Peyer's patch (tissue), 4 donors: Measurements from ENCODE around the gene LRRC1. TPM values are rescaled to one million over a fixed set of nuclear protein-coding genes. Genes with fewer than 3 reads are reported as not detected.

Source experiments
- DNase-seq, 3 donors: peaks; one replicate each; pipeline ENCODE4 v3.0.0-alpha.2; 2017 to 2019
- H3K27ac ChIP-seq, 4 donors: fragments of 200-600 bp; sonication (generic); one replicate each; pipeline ENCODE4 v1.5.1; 2016 to 2019
- H3K27me3 ChIP-seq, 2 donors: fragments of 200-600 bp; sonication (generic); one replicate each; pipeline ENCODE4 v1.5.1; 2019
- H3K36me3 ChIP-seq, 3 donors: fragments of 200-600 bp; sonication (generic); one replicate each; pipeline ENCODE4 v1.5.1; 2016 to 2019
- H3K4me1 ChIP-seq, 4 donors: fragments of 200-600 bp; sonication (generic); one replicate each; pipeline ENCODE4 v1.5.1; 2016 to 2019
- H3K4me3 ChIP-seq, 4 donors: fragments of 200-600 bp; sonication (generic); 1 replicate in 3 of 4; 2 replicates in 1 of 4; pipeline ENCODE4 v1.5.1; 2016 to 2019; ENCODE audit warnings: mild to moderate bottlenecking in 1 of 4
- H3K9me3 ChIP-seq, 4 donors: fragments of 200-600 bp; sonication (generic); one replicate each; pipeline ENCODE4 v1.5.1; 2016 to 2019; ENCODE audit warnings: mild to moderate bottlenecking in 1 of 4
- POLR2A ChIP-seq, 2 donors: fragments of 450-650 bp; IDR thresholded peaks; one replicate each; pipeline ENCODE4 v1.5.1; 2017; ENCODE audit warnings: antibody characterized with exemption in 2 of 2, mild to moderate bottlenecking in 2 of 2, moderate library complexity in 2 of 2
- total RNA-seq, 4 donors: library from RNA; depleted of rRNA; stranded (reverse); fragments of >200 nt; gene quantifications; one replicate each; pipeline ENCODE4 v1.1.0, GENCODE V29; 2016
- TF ChIP-seq, protein P1 (sequence below), 6 experiments: fragments of 450-650 bp in 4 of 6; fragments of 200-600 bp in 2 of 6; sonication (generic) in 1 of 6; IDR thresholded peaks; one replicate each; pipeline ENCODE4 v1.5.1; 2017 to 2019; ENCODE audit warnings: antibody characterized with exemption in 6 of 6, mild to moderate bottlenecking in 3 of 6, moderate library complexity in 1 of 6

The LRRC1 gene
- total RNA-seq, 4 donors from 2014 or later = 37.1 to 63.6 (median 49.8) TPM

DNA sequence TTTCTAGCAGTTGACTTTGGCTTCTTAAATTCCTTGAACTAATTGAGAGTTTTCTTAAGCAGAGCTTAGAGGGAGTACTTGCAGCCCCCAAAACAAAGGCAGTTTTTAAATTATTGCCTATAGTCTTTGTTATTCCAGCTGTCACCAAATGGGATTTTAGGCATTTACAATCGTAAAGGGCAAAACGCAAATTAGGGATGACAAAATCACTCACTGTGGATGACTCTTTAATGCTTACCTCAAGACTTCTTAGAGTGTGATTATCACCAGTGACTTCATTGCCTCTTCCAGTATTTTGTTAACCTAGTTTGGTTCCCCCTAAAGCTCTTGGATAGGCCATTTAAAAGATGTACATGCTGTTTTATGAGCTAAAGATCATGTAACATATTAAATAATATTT, 126.8 kb downstream of the LRRC1 start:
- Histone ChIP-seq H3K27ac (no peak overlapping the region), H3K27me3 (no peaks in the 10 kb centered on the region), H3K4me3 (no peak overlapping the region), H3K9me3 (no peaks in the 10 kb centered on the region), H3K4me1 (no peaks in the 10 kb centered on the region), H3K36me3 (peaks cover 0 to 38% (median 0%) of the 10 kb centered on the region in 3 donors)
- TF ChIP-seq POLR2A (IDR thresholded peaks at IDR 0.05) = no peak
- TF ChIP-seq, protein P1, sequence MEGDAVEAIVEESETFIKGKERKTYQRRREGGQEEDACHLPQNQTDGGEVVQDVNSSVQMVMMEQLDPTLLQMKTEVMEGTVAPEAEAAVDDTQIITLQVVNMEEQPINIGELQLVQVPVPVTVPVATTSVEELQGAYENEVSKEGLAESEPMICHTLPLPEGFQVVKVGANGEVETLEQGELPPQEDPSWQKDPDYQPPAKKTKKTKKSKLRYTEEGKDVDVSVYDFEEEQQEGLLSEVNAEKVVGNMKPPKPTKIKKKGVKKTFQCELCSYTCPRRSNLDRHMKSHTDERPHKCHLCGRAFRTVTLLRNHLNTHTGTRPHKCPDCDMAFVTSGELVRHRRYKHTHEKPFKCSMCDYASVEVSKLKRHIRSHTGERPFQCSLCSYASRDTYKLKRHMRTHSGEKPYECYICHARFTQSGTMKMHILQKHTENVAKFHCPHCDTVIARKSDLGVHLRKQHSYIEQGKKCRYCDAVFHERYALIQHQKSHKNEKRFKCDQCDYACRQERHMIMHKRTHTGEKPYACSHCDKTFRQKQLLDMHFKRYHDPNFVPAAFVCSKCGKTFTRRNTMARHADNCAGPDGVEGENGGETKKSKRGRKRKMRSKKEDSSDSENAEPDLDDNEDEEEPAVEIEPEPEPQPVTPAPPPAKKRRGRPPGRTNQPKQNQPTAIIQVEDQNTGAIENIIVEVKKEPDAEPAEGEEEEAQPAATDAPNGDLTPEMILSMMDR (IDR thresholded peaks at IDR 0.05) = no peak
- DNase-seq = no peak

DNA sequence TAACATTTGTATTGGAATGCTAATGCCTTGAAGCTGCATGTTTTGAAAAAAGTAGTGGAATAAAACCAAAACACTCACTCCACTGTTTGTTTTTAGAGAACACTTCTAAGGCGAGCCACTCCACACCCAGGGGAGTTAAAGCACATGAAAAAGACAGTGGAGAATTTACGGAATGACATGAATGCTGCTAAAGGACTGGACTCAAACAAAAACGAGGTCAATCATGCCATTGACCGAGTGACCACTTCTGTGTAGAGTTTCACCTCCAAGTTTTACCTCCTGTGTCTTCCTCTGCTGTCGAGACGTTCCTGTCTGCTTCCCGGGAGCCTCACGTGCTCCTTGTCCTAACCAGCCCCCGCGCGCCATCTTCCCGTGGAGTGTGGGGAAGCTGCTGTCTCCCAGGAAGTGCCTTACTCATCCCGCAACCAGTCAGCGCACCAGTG, 127.8 kb downstream of the LRRC1 start:
- no peak for DNase-seq
- peaks cover 0 to 38% (median 0%) of the 10 kb centered on the region in 3 donors for H3K36me3 ChIP-seq
- no peak overlapping the region for H3K27ac ChIP-seq
- peaks cover 0 to 8% (median 0%) of the 10 kb centered on the region in 4 donors for H3K4me1 ChIP-seq
- no peak for TF ChIP-seq POLR2A (IDR thresholded peaks at IDR 0.05)
- TF ChIP-seq, protein P1 (IDR thresholded peaks at IDR 0.05) = no peak
- H3K27me3 ChIP-seq = no peaks in the 10 kb centered on the region
- H3K4me3 ChIP-seq = no peak overlapping the region
- no peaks in the 10 kb centered on the region for H3K9me3 ChIP-seq

DNA sequence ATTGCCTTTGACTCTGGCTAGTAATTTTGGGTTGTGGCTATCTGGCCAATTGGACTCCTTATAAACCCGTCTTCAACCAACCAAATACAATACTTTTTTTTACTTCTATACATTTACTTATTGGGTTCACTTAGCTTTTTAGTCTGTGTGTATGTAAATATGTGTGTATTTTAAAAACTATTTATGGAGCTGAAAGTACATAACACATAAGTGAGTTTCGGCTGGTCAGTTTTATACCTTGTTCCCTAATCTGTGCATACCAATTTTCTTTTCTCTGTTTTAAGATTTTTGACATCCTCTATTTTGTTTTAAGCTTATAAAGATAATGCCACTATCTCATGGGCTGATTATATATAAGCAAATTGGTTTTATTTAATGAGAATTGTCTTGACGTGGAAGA, 129.5 kb downstream of the LRRC1 start:
- no peak for DNase-seq
- H3K27me3 ChIP-seq = no peaks in the 10 kb centered on the region
- H3K4me1 ChIP-seq = peaks cover 0 to 12% (median 0%) of the 10 kb centered on the region in 4 donors
- H3K36me3 ChIP-seq = peaks cover 0 to 37% (median 0%) of the 10 kb centered on the region in 3 donors
- H3K9me3 ChIP-seq = no peaks in the 10 kb centered on the region
- TF ChIP-seq, protein P1 (IDR thresholded peaks at IDR 0.05) = no peak
- no peak for TF ChIP-seq POLR2A (IDR thresholded peaks at IDR 0.05)
- H3K4me3 ChIP-seq = no peak overlapping the region
- H3K27ac ChIP-seq = no peak overlapping the region

DNA sequence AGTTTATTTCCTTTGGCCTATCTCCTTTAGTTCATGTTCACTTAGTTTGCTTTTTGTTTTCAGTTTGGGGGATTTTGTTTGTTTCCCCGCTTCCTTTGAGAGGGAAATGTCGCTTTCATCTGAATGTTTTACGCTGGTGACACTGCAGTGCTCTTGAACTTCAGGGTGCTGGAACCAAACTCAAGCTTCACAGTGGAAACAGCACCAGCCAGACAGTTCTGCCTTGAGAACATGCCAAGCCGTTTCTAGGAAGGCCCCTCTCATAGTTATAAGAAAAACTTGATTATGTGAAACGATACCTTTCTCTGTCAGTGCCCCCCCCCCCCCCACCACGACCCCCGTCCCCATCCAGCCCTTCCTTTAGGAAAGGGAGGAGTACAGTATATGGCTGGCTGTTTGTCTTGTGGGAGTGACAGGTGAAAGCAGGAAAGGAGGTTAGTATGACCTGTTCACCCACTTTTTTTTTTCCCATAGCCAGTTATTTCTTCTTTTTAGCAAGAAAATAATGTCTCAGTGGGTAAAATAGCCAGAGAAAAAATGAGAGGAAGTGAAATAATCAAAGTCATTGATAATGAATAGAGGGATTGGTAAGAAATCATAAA, 130.1 kb downstream of the LRRC1 start:
- Histone ChIP-seq H3K27ac (no peak overlapping the region), H3K4me3 (no peak overlapping the region), H3K9me3 (no peaks in the 10 kb centered on the region)

DNA sequence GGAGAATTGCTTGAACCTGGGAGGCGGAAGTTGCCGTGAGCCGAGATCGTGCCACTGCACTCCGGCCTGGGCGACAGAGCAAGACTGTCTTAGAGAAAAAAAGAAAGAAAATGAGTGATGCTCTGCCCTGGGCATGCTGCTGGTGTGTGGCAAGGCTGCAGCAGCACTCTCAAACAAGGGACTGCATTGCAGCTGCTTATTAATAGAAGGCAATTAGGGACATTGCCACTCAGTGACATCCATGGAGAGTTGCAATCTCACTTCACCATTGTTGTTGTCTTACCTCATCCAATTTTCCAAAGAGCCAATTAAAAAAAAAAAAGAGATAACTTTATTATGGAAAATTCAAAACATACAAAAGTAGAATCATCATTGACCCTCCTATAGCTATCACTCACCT, 131.1 kb downstream of the LRRC1 start:
- no peak overlapping the region for H3K27ac ChIP-seq
- no peaks in the 10 kb centered on the region for H3K9me3 ChIP-seq
- no peak overlapping the region for H3K4me3 ChIP-seq
- TF ChIP-seq, protein P1 (IDR thresholded peaks at IDR 0.05) = no peak
- TF ChIP-seq POLR2A (IDR thresholded peaks at IDR 0.05) = no peak
- H3K4me1 ChIP-seq = peaks cover 0 to 16% (median 0%) of the 10 kb centered on the region in 4 donors
- no peaks in the 10 kb centered on the region for H3K27me3 ChIP-seq
- DNase-seq = no peak
- H3K36me3 ChIP-seq = peaks cover 0 to 24% (median 0%) of the 10 kb centered on the region in 3 donors

More for the DNA sequence above, 130.1 kb downstream of the LRRC1 start:
- no peak for TF ChIP-seq POLR2A (IDR thresholded peaks at IDR 0.05)
- TF ChIP-seq, protein P1 (IDR thresholded peaks at IDR 0.05) = no peak
- Histone ChIP-seq H3K27me3 (no peaks in the 10 kb centered on the region), H3K36me3 (peaks cover 0 to 30% (median 0%) of the 10 kb centered on the region in 3 donors), H3K4me1 (peaks cover 0 to 16% (median 0%) of the 10 kb centered on the region in 4 donors)
- no peak for DNase-seq
